GM21576 (cell line): ENCODE measurements around the gene ITCH.
"Not testable (repeated sequence)": the region's sequence is repeated elsewhere in the genome, so short reads cannot be mapped to it uniquely, and the experiment has no call there.

Source experiments
- ATAC-seq: cut with Tn5 transposase; IDR thresholded peaks from one replicate; pipeline ENCODE4 v1.9.1; 2021; ENCODE audit warnings: mild to moderate bottlenecking, moderate library complexity; ENCODE audit not compliant: unreplicated experiment

The ITCH gene

GRCh38 chr20:34412453-34412852 is 49.4 kb downstream of the ITCH start:
- no peak for ATAC-seq

- ATAC-seq: not testable (repeated sequence)
Observed at GRCh38 chr20:34414525-34414924, 51.5 kb downstream of the ITCH start.

- no peak for ATAC-seq
Observed at GRCh38 chr20:34415079-34415478, 52.0 kb downstream of the ITCH start.

- no peak for ATAC-seq
Observed at GRCh38 chr20:34420146-34420545, 57.1 kb downstream of the ITCH start.

- no peak for ATAC-seq
Observed at GRCh38 chr20:34420975-34421374, 57.9 kb downstream of the ITCH start.

- no peak for ATAC-seq
Observed at GRCh38 chr20:34421766-34422466, 58.8 kb downstream of the ITCH start.

- not testable (repeated sequence) for ATAC-seq
Observed at GRCh38 chr20:34425032-34425690, 62.1 kb downstream of the ITCH start.

- no peak for ATAC-seq
Observed at GRCh38 chr20:34426026-34426425, 63.0 kb downstream of the ITCH start.

- ATAC-seq: no peak
Observed at GRCh38 chr20:34427331-34427730, 64.3 kb downstream of the ITCH start.

GRCh38 chr20:34427784-34428183 is 64.7 kb downstream of the ITCH start:
- ATAC-seq: no peak

- ATAC-seq: no peak
Observed at GRCh38 chr20:34431168-34431567, 68.1 kb downstream of the ITCH start.

- not testable (repeated sequence) for ATAC-seq
Observed at GRCh38 chr20:34432663-34433062, 69.6 kb downstream of the ITCH start.

- no peak for ATAC-seq
Observed at GRCh38 chr20:34433391-34433790, 70.3 kb downstream of the ITCH start.

- no peak for ATAC-seq
Observed at GRCh38 chr20:34435589-34435988, 72.5 kb downstream of the ITCH start.

GRCh38 chr20:34437330-34437986 is 74.4 kb downstream of the ITCH start:
- no peak for ATAC-seq

- no peak for ATAC-seq
Observed at GRCh38 chr20:34439168-34439567, 76.1 kb downstream of the ITCH start.

GRCh38 chr20:34441423-34441822 is 78.3 kb downstream of the ITCH start:
- not testable (repeated sequence) for ATAC-seq

- ATAC-seq: no peak
Observed at GRCh38 chr20:34443546-34443945, 80.5 kb downstream of the ITCH start.

- ATAC-seq: no peak
Observed at GRCh38 chr20:34445177-34446065, 82.3 kb downstream of the ITCH start.

- ATAC-seq: no peak
Observed at GRCh38 chr20:34448517-34448916, 85.4 kb downstream of the ITCH start.
